HEK293T (cell line): ENCODE measurements around the gene ACSL6.

Source experiments
- BHLHE40 ChIP-seq: fragments of 450-650 bp; IDR thresholded peaks from 2 replicates; pipeline ENCODE4 v1.6.1; 2016; ENCODE audit warnings: mild to moderate bottlenecking, moderate library complexity, borderline replicate concordance
- CTBP1 ChIP-seq: fragments of 450-650 bp; IDR thresholded peaks from 2 replicates; pipeline ENCODE4 v1.6.1; 2016; ENCODE audit warnings: borderline replicate concordance
- ELF4 ChIP-seq: fragments of 450-650 bp; IDR thresholded peaks from 2 replicates; pipeline ENCODE4 v1.6.1; 2017; ENCODE audit warnings: antibody characterized with exemption
- FOXK2 ChIP-seq: fragments of 450-650 bp; IDR thresholded peaks from 2 replicates; pipeline ENCODE4 v1.6.1; 2016; ENCODE audit warnings: mild to moderate bottlenecking
- FOXM1 ChIP-seq: fragments of 450-650 bp; IDR thresholded peaks from 2 replicates; pipeline ENCODE4 v1.6.1; 2017; ENCODE audit warnings: mild to moderate bottlenecking, borderline replicate concordance
- HDGF ChIP-seq: fragments of 450-650 bp; IDR thresholded peaks from 2 replicates; pipeline ENCODE4 v1.6.1; 2017; ENCODE audit warnings: antibody characterized with exemption, borderline replicate concordance
- L3MBTL2 ChIP-seq: fragments of 450-650 bp; conservative IDR thresholded peaks from 2 replicates; pipeline ENCODE4 v1.6.1; 2016; ENCODE audit warnings: mild to moderate bottlenecking
- SP1 ChIP-seq: fragments of 450-650 bp; IDR thresholded peaks from 2 replicates; pipeline ENCODE4 v1.6.1; 2017
- SUZ12 ChIP-seq: fragments of 450-650 bp; IDR thresholded peaks from 2 replicates; pipeline ENCODE4 v1.6.1; 2016; ENCODE audit warnings: mild to moderate bottlenecking
- TARDBP ChIP-seq: fragments of 450-650 bp; IDR thresholded peaks from 2 replicates; pipeline ENCODE4 v1.6.1; 2016

- no peak for TF ChIP-seq FOXK2
- TF ChIP-seq FOXM1 = no peak
- no peak for TF ChIP-seq SP1
- TF ChIP-seq ELF4 = no peak
- no peak for TF ChIP-seq BHLHE40
- no peak for TF ChIP-seq TARDBP
- TF ChIP-seq L3MBTL2 = no peak
- no peak for TF ChIP-seq SUZ12
- TF ChIP-seq CTBP1 = no peak
- no peak for TF ChIP-seq HDGF
These were observed 19.2 kb upstream of the ACSL6 start for GRCh38 chr5:132030610-132031009.
